GM21723 (cell line): ENCODE data around the gene APP.
A peak's percentile ranks its signal among the peaks of the same experiment; 100 is the strongest.

Experiments
- ATAC-seq: cut with Tn5 transposase; IDR thresholded peaks from one replicate; pipeline ENCODE4 v1.9.1; 2021; ENCODE audit warnings: mild to moderate bottlenecking, moderate library complexity; ENCODE audit not compliant: unreplicated experiment

APP gene

DNA sequence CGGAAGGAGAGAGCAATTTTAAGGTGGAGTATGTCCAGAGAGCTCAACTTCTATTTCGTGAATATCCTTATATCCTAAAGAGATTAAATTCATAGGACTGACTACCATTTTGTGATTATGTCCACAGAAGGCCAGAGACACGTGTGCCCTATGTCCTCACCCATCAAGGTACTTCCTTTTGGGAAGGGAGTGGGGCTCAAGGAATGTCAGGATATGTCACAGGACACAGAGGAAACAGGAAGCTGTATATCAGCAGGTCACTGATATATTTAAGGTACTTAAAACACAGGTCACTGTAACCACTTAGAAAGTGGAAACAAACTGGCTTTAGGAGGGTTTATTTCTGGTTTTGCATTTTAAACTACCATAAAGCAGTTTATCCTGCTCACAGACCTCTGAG is 184.6 kb downstream of the APP start:
- no peak for ATAC-seq

DNA sequence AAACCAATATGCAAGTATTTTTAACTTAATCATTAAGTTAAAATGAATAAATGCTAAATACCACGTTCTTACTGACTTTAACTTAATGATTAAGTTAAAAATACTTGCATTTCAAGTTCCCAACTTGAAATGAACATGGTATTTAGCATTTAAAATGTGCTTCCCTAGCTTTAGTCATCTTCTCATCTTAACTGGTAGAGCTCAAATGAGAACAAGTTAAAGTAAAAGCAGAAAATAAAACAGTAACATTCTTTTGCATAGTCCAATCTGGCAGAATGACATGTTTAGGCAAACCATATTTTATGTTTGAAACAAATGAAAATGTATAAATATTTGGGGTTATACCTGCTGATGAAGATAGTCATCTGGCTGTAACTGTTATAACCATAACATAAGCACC is 186.0 kb downstream of the APP start:
- no peak for ATAC-seq

DNA sequence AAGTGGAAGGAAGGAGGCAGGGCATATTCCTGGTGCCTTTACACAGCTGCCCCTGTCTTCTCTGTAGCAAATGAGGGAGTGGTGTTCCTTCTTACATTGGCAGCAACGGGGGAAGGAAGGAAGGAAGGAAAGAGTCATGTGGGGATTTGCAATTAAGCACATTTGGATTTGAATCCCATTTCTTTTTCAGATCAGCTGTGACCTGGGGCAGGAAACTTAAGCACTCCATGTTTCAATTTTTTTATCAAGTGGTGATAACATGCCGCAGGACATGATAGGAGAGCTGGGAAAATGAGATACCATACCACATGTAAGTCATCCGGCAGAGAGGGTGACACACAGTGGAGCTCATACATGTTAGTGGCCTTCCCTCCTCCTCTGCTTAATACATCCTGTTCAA is 186.8 kb downstream of the APP start:
- no peak for ATAC-seq

DNA sequence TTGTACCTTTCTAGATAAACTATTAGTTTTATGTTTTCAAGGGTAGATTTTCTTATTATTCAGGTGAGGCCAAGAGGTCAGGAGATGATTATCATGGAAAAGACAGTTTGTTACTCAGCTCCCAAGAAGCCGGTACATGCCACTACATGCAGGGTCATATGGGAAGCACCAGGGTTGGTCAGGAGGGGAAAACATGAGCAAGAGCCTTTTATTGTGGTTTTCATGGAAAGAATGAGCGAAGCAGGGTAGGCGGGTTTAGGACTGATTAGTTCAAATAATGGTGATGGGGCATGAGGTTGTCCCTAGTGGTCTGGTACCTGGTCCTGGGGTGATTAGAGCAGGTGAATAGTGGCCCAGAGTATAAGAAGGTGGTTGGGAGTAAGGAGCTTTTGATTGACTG is 189.9 kb downstream of the APP start:
- no peak for ATAC-seq

DNA sequence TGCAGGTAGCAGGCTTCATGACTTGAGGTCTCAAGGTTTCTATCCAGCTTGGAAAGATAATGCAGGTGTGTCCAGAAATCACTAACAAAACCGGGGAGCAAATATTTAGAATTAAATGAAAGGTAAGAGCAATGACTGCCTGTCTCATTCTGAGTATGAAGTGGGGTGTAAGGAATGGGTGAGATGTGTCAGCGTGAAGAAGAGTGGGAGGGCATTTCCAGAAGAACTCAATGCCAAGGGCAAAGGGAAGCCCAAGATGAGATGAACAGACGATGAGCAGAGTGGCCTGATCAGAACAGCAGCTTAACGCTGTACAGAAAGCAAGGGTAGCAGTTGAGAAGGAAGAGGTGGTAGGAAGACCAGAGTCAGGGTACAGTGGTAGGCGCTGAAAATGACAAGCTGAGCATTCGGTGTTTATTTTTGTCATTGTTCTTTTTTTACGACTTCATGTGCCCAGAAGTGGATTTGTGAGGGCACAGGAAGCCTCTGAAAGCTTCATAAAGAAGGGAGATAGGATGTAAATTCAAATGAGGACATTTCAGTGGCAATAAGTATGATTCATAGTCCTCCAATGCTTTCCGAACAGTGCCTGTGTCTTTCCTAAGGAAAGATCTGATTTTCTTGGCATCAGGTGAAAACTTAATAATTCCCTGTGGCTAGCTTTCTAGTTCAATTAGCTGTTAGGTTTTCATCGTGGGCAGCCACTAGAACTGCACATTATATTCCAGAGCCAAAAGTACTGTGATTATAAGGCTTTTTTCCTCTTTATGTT is 190.5 kb downstream of the APP start:
- no peak for ATAC-seq

DNA sequence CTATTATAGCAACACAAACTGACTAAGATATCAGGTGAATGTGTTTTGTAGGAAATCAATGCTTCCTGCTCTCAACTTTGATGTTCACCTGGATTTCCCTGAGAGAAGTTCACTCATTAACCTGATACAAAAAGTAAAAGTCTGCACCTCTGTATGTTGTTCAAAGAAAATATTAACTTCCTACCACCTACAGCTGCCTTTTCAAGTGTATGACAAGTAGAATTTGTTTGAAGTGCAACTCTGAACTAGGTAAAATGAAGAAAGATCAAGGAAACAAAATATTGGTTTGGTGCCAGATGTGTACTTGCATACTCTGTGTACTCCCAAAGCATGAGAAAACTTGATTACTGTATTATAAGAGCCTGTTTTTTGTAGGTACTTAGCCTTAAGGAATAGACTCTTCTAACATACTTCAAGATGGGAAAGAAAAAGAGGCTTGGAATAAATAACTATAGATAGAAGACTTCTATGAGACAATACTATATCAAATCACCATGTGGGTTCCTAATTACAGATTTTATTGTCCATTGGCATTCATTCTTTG is 193.4 kb downstream of the APP start:
- ATAC-seq: no peak

DNA sequence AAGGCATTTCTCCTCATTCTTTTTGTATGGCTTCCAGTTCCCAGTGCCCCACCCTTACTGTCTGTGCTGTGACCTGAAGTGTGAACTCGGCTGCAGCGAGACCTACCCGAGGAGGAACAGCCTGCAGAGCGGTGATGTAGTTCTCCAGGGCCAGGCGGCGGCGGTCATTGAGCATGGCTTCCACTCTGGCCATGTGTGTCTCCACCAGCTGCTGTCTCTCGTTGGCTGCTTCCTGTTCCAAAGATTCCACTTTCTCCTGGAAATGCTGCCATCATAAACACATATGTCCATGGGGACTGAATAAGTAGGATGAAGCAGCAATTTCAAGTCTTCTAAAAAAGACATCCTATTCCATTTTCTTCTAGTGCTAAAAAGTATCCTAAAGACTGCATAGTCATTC is 195.6 kb downstream of the APP start:
- ATAC-seq: no peak

DNA sequence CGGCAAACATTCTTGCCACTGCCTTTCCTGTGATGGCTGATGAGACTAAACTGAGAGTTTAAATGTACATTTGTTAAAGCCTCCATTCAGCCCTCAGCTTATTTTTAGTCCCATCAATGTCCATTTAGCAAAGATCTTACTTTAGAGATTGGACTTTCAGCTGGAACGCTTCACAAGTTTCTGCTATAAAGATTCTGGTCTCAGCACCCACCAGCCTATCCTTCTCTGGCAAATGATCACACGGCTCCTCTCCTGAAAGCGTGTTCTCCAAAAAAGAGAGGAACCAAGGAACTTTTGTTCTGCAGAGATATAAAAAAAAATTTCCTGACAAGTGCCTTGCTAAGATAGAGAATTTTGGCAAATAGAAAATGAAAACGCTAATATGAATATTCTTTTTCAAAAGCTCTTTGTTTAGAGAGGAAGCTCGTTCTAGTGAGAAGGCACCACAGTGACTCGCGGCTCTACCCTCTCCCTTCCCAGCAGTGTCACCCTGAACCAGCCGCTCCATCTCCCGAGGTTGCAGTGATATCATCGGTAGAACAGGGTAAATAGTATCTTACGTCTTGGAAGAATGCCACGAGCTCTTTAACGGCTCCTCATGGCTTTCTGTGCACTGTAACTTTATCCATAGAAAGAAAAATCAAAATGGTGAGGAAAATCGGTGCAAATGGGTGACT is 200.2 kb downstream of the APP start:
- ATAC-seq: no peak

DNA sequence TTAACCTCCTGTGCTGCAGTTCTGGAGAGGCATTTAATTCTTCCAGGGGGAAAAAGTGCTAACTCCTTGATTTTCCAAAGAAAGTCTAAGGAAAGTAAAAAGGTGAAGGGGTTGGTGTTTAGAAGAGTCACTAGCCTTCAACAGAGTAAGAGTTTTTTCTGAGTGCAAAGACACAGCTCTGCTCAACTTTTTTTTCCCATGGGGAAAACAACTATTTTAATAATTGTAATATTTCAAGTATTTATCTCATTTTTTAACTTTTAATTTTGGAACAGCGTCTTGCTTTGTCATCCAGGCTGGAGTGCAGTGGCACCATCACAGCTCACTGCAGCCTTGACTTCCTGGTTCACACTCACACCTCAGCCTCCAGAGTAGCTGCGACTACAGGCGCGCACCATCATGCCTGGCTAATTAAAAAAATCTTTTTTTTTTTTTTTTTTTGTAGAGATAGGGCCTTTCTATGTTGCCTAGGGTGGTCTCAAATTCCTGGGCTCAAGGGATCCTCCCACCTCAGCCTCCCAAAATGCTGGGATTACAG is 202.6 kb downstream of the APP start:
- peak; percentile 47 for ATAC-seq

DNA sequence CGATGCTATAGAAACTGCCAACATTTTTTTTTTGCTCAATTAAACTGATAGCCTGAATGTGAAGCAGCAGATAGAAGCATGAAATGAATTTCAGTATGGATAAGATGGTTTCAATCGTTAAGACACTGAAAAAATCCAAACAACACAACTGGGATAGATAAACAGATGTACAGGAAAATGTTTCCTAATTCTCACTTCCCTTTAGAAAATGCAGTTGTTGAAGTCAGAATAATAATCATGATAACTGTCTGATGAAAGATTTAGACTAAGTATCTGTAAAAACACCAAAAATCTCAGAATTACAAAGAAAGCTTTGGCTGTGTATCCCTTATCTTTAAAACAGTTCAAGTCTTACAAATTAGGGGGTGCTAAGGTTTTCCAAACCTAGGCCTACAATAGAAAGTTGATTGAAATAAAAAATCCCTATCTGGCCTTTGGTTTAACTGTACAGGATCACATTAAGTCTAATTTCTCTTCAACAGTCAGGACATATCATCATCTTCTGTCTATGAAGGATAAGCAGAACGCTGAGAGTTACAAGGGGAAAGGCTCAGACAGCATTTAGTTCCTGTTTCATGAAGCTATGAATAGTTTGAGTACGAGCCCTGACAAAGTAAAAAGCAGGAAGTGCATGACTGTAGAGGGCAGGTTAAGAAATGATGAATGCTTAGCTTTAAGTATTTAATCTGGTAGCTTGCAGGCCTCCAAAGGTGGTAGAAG is 203.2 kb downstream of the APP start:
- peak; percentile 100 for ATAC-seq

DNA sequence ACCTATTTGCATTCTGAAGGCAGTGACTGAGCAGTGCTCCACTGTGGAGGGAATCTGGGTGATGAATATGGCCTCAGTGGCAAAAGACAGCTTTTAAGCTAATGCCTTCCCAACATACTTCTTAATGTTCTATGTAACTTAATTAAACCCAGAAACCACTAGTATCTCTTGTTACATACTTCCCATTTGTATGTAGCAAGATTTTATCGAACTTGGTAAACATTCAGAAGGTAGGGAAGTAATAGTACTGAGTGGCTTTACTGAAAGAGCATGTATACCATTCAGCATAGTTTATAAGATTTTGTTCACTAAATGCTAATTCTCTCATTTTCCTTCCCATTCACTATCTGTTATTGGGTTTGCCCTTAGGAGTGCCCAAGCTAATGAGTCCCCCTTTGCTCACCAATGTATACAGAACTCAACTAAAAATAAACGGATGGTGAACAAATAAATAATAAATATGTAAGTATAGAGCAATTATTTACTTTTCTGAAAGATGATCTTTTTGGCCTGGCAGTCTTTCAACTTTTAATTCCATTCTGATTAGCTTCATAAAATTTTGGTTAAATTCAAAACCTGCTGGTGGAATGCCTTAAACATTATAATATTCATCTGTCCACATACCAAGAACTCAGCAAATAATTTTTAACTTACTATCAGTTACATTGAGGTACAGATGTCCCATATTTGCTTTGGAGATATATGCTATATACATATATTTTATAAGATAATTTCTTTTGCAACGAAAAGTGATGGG is 204.4 kb downstream of the APP start:
- ATAC-seq: no peak

DNA sequence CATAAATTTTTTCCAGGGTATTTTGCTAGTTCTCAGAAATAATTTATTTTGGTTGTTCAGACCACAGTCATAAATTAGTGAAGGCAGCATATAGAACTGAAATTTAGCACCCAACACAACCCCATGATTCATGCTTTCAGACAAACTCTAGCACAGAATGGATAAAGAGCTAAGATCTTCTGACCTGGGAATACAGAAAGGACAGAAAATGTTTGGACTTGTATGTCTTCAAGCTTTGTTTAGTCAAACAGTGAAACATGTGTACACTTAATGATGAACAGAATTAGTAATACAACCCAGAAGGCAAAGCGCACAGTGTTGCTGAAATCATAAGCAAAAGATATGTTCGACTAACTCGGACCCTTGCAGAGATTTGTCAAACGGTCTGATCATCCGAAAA is 205.6 kb downstream of the APP start:
- ATAC-seq: no peak

DNA sequence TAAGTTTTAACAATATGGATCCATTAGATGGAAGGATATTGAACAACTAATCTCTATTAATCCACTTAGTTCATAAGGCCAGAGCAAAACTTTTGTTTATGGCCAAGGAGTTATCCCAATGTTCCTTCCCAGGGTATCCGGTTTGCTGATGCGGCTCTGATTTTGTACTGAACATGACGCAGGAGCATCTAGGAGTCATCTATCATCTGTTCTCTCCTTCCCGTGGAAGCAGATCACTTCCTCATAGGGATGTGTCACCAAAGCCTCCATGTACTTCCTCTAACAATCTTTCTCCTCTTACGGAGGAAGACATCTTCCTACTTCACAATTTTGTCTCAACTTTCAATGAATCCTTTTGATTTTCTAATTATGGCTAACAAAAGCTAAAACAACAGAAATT is 206.6 kb downstream of the APP start:
- no peak for ATAC-seq

DNA sequence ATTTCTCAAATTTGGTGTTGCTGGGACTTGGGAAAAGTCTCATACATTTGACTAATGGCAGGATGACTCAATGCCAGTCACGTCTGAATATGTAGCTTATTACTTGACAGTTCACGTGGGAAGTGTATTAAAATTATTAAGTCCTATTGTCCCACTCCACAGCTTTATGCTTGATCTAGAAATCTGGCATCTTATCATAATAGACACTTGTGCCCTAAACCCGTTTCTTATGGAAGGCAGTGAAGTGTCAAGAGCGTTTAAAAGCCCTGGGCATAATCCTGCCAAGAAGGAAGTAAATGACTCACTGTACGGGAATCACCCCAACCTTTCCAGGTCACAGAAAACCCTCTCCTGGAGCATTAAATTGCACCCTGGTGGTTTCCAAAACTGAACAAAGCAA is 207.4 kb downstream of the APP start:
- no peak for ATAC-seq

DNA sequence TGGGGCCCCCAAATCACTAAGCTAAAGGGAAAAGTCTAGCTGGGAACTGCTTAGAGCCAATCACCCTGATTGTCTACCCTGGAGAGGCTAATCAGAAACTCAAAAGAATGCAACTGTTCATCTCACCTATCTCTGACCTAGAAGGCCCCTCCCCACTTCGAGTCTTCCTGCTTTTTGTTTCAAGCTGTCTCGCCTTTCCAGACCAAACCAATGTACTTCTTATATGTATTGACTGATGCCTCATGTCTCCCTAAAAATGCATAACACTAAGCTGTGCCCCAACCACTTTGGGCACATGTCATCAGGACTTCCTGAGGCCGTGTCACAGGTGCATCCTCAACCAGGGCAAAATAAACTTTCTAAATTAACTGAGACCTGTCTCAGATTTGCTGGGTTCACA is 209.5 kb downstream of the APP start:
- no peak for ATAC-seq

DNA sequence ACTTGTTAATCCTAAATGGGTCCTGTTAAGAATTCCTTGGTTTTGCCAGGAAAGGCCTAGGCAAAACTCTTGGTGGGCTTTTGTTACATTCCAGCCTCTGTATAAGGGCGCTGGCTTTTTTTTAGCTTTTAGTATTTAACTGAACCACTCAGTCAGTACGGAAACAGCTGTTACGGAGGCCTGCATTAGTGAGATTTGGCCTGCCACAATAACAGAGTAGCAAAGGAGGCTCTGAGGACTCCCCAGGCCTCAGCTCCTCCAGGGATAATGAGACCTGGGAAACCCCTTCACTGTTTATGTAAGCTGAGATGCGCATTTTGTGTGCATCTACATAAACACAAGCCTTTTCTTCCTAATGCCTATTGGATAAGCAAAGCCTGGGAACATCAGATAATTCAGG is 210.2 kb downstream of the APP start:
- ATAC-seq: no peak

DNA sequence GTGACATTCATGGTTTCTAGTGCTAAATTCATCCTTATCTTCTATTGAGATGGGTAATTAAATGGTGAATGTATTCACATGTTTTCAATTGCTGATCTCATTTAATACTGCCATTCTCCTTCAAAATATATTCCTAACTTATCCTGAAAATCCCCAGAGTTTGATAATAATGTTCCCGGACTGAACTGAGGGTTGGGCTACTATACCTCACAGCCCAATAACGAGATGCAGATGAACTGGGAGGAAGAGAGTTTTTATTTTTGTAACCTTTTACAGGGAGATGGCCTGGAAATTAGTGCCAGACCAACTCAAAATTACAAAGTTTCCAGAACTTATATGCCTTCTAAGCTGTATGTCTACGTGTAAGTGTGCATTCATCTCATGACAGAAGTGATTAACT is 210.8 kb downstream of the APP start:
- ATAC-seq: no peak

DNA sequence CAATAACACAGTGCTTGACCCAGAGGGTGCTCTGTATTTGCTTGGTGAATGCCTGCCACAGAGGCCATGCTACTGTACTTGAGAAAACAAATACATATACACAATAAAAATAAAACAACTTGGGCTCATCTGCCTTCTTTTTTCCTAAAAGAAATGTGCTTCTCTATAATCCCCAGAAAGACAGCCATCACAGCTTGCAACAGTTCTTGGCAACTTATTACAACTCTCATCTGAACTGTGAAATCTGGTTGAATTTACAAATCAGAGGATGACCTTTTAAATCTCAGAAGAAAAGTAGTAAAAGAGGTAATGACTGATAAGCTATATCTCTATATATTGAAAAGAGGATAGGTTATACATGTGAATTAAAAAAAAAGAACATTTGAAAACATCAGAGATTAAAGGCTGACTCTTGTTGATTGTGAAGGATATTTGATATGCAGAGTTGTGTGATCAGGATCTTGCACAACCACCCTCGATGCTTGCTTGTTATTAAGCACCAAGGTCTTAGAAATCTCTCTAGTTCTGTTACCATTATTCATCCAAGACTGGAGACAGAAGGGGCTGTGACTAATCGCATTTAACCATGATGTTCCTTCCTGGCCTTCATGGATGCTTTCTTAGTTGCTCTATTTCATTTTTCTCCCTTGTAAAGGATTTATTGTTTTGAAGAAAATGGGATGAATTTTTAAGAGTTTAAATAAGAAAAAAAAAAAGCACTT is 213.4 kb downstream of the APP start:
- ATAC-seq: no peak

DNA sequence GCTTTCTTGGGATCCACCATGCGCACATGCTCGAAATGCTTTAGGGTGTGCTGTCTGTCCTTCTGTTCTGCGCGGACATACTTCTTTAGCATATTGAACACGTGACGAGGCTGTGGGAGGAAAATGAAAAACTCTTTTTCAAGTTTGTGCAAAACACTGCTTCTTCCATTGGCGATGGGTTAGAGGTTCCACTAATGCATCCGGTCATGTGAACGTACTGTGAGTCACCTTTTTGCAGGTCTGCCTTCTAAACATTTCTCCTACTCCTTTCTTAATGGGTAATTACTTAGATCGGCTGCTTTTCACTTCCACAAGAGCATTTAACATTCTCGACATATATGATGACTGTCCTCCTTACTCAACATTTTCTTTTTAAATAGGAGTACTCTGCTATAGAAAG is 214.9 kb downstream of the APP start:
- no peak for ATAC-seq

DNA sequence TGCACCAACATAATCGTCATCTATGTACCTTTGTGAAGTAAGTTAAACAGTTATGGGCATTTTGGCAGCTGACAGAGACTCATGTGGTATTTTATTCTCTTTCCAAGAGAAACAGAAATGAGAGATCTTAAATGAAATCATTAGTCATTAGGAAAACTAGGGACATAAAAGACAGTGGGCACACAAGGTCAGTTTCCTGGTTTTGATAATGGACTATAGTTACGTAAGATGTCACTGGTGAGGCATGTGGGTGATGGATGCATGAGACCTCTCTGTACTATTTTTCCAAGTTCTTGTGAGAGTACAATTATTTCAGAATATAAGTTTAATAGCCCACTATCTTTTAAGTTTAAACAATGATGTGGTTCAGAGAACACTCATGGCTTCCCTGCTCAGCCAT is 216.9 kb downstream of the APP start:
- no peak for ATAC-seq
